GM19240 (cell line): ENCODE data around the gene AK1.

ENCODE experiments used
- DNase-seq: peaks from one replicate; pipeline ENCODE4 v3.0.0; 2011; ENCODE audit warnings: low spot score; ENCODE audit not compliant: insufficient read length

The AK1 gene, protein sequence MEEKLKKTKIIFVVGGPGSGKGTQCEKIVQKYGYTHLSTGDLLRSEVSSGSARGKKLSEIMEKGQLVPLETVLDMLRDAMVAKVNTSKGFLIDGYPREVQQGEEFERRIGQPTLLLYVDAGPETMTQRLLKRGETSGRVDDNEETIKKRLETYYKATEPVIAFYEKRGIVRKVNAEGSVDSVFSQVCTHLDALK

DNA sequence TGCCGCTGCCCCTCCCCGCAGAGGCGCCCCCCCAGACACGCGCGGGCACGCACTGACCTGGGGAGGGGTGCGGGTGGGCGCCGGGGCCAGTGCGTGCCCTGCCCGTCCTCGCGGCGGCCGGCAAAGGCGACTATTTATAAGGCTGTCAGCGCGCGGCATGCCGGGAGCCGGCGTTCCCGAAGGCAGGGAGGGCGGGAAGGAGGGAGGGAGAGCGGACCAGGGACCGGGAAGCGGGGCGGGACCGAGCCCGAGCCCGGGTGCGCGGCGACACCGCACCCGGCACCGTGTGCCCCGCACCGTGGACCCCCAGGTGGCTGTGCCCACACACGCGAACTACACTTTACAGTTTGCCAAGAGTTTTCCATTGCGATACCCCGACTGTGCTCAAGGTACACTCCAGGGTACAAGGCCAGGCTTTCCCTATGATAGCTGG, at the start of gene AK1:
AK1 (minus strand) TSS at position 110 of the 433 bp plus-strand sequence. CDS start 3,058 bp downstream, outside the sequence.
- no peak for DNase-seq

DNA sequence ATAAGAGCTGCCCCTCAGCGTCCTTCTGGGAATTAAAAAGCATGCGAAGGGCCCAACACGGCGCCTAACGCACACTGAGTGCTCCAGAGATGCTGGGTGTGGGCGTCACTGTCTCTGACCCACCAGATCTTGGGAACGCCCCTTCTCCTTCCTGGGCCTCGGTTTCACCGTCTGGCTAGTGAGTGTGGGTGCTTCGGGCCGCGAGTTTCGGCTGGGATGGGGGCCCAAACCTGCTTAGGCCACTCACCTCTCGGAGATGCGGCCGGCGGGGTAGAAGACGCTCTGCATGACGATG, 49.4 kb upstream of the AK1 start:
- DNase-seq: no peak

DNA sequence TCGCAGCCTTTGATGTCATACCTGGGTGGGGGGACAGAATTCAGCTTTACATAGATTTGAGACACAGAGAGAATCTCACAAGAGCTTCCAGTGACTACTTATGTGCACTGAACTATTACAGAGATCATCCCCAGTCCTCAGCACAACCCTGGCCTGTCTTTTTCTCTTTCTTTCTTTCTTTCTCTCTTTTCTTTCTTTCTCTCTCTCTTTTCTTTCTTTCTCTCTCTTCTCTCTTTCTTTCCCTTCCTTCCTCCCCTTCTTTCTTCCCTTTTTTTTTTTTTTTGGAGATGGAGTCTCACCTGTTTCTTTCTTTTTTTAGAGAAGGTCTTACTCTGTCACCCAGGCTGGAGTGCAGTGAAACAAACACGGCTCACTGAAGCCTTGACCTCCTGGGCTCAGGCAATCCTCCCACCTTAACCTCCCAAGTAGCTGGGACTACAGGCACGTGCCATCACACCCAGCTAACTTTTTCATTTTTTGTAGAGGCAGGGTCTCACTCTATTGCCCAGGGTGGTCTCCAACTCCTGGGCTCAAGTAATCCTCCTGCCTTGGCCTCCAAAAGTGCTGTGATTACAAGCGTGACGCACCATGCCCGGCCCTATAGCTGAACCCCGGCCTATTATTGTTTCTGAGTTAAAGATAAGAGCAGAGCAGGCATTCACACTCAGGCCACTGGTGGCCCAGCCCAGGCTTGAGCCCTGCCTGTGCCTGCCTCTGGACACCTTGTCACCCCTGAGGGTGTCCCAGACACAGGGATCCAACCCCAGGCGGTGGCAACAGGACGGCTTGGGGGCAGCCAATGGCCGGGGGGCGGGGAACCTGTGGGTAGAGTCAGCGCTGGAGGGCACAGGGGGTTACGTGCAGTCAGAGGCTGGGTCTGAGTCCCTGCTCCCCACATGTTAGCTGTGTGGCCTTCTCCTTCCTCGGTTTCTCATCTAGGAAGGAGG, 48.8 kb upstream of the AK1 start:
- no peak for DNase-seq

DNA sequence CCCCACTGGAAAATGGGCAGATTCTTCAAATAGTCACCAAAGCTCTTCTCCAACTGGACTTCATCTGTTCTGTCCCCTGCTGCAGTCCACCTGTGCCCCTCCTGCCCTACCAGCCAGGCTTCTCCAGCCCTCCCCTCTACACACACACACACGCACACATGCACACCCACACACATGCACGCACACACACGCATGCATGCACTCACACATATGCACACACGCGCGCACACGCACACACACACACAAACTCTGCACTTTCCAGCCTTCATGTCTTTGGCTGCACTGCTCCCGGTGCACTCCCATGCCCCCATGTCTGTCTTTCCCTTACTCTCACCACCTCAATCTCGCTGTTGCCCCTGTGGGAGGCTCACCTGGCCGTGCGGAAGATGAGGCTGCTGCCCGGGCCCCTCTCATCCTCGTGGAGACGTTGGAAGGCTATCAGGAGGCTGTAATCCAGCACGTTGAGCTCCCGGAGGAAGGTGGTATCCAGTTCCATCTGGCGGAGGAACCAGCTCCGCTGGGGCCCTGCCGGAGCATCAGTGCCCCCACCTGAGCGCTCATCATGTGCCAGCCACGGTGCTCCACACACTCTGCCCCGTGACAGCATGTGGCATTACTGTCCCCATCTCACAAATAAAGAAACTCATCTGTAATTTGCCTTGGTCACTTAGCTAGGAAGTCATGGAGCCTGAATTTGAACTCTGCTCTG, 47.4 kb upstream of the AK1 start:
- no peak for DNase-seq

DNA sequence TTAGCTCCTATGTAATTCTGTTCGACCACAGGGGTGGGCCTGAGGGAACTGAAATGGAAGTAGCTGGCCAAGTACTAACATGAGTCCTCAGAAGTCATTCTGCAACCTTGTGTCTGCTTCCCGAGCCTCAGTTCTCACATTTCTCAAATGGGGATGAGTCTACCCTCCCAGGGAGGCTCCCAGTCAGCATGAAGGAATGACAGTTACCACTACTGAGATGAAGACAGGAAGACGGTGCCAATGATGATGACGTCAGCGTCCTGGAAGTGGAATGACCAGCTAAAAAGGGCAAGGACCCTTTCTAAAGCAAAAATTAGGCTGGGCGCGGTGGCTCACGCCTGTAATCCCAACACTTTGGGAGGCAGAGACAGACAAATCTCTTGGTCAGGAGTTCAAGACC, 46.3 kb upstream of the AK1 start:
- no peak for DNase-seq

DNA sequence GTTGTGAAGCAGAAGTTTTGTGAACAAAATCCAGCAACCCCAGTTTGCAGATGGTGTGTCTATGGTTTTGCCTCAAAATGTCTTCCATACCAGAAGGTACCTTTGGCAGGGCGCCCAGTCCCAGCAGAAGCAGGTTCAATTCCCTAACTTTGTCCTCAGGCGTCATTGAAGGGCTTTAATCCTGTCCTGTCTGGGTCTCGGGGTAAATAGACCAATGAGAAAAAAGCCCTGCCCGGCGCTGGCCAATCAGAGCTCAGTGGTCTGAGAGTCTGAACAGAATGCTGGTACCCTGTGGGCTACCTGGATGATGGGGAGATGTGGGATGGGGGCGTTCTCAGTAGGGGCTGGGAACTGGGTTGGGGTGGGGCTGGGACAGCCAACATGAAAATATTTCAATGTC, 45.6 kb upstream of the AK1 start:
- no peak for DNase-seq

DNA sequence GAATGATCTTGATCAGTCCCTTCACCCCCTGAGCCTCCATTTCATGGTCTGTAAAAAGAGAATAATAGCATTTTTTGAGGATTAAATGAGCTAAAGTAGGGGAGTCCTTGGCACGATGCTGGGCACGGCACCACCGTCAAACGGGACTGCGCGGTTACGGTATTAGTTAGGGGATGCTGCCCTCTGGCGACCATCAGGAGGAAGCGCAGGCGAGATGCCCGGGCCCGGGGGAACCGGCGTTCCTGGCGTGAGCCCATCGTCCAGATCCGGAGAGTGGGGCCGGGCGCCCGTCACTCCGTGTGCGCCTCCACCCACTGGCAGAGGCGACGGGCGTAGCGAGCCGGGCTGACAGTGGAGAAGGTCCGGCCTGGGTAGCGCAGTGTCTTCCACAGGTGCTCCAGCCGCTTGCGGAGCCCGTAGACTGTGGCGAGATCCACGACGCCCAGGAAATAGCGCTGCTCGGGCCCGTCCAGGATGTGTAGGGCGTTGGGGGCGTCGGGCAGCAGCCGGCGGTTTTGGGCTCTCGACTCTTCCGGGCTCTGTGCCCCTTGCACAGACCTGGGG, 44.2 kb upstream of the AK1 start:
- peak; percentile 75 for DNase-seq

DNA sequence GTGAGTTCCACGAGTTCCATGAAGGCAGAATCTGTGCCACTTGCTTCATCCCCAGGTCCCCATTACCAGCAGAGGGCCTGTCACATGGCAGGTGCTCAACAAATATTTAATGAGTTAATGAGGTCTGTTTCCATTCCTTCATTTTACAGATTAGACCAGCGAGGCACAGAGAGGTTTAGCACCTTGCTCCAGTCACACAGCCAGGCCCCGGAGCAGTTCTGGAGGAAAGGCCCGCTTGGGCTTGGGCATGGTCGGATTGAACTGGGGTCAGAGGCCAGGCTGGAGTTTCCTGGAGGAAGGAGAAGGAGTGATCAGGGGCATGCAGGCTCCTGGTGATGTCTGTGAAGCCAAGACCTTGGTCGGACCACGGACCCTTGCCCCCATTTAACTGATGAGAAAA, 43.3 kb upstream of the AK1 start:
- DNase-seq: no peak

DNA sequence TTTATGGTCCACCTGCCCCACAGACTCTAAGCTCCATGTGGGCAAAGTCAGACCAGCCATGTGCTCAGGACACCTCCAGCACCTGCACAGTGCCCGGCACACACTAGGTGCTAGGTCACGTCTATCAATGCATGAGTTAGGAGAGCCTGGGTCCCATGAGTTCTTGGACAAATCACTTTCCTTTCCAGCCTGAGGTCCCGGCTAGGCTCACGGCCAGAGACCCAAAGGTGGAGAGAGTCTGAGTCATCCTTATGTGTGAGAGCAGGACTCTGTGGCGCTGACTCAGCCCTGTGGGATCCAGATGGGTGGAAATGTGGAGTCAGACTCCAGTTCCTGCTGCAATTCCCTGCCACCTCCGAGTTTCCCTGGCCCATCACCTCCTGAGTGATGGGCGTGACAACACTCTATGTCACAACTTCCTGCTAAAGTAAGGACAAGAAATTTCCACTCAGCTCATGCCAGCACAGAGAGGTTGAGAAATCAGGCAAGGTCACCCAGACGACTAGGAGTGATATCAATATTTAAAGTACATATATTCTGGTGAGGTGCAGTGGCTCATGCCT, 41.9 kb upstream of the AK1 start:
- no peak for DNase-seq

DNA sequence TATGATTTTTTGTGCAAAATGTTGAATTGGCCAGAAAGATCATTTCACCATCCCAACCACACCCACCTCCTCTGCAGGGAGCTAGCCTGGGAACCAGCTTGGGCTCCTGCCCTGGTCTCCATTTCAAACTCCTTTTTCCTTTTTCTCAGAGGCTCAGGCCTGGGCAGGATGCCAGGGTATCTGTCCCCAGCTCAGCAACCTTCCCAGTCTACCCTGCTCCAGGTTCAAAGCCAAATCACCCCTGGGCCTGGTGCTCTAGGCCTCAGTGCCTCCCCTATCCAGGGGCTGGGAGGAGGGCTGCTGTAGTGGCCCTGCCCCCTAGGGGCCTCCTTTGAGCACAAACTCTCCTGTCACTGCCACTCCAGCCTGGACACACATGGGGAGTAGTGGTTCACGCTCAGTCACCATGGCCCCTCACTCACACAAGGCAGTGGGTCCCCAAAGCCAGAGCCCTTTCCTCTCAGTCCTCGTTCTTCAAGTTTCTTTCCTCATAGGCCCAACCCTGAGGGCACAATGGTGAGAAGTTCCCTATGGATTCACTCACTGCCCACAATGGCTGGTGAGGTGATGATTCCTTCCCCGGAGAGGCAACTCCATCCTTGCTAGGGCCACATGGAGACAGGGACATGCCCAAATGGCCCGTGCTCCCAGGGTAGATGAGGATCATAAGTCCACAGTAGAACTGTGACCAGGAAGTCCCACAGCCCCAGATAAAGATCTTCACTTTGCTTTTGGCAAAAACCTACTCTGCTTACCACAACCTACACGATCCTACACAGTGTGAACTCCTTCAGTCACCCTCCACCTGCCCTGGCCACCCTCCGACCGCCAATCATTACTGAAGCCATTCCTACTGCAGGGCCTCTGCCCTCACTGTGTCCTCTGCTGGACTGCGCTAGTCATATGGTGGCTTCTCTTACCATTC, 41.0 kb upstream of the AK1 start:
- no peak for DNase-seq

DNA sequence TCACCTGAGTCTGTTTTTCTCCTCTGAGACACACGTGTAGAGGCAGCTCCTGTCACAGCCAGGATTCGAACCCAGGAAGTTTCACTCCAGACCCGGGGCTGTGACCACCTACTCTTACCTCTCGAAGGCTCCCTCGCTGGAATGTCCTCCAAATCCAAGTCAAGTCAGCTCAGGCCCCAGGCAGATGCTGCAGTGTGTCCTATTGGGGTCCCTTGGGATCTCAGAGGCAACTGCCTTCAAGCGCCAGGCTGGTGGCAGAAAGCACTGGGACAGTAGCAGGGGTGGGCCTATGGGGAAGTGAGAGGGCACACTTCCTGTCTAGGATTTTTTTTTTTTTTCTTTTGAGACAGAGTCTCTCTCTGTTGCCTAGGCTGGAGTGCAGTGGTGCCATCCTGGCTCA, 40.1 kb upstream of the AK1 start:
- no peak for DNase-seq

DNA sequence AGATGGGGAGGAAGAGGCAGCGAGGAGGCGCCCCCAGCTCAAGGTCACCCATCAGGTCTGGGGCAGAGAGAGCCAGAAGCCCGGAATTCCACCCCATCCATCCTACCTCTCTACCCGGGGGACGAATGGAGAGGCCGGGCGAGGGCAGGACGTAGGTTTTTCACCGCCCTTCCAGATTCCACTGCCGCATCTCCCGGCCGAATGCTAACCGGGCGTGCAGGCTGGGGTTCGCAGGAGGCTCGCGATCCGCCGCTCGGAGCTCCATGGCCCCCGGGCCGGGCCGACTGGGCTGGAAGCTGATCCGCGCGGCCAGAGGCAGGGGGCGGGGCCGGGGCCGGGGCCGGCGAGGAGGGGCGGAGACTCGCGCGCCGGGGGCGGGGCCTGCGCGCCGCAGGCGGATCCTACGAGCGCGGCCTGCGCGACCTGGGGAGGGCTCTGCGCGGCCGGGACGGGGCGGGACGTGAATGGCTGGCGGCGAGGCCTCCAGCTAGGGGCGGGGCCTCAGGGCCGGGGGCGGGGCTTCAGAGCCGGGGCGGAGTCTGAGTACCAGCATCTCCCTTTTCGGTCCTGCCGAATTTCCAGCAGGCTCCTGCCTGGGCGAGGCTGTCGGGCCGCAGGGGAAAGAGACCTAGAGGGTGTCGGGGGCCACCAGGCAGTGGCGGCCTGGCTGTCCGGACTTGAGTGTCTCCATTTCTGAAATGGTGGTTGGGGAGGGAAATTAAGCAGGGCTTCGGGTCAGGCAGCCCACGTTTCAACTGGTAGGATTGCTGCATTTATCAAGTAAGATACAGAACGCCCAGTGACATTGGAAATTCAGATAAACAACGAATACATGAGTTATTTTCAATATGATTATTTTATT, 39.5 kb upstream of the AK1 start, which contains the start of gene ST6GALNAC4:
ST6GALNAC4 (minus strand) TSS at position 322 of the 862 bp plus-strand sequence. CDS start 622 bp downstream, outside the sequence.
- DNase-seq: peak; percentile 86

DNA sequence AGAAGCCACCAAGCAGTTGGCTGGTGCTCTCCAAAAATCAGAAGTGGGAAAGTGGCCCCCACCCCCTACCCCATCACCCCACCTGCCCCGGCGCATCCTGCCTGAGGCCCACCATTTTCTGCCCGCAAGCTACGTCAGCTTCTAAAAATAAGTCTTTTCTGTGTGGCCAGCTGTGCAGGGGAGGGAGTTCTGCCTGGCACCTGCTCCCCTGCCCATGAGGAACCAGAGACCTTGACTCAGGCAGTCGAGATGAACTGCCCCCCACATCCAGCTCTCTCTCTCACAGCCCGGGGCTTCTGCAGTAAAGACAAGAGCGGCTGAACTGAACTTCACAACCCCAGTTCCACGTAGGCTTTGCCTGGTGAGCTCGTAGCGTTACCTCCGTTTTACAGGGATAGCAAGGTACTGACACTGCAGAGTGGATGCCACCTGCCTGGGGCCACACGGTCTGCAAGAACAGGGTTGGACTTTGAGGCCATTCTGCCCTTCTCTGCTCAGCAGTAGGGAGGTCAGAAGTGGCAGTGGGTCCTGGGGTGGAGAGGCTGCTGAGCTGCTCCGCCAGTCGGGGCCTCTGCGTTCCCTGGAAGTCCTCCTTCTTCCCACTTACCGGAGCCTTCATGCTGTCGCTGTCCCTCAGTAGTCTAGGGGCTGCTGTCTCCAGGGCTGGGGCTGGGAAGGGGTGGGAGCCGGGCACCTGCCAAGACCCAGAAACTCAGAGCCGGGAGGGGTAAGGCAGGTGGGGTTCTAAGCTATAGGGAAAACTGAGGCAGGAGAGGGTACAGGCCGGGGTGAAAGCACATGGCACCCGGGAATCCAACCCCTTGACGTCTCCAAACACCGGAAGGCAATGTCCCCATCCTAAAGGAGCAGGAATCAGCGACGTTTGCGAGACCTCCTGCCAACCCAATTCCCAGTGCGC, 38.6 kb upstream of the AK1 start:
- no peak for DNase-seq

DNA sequence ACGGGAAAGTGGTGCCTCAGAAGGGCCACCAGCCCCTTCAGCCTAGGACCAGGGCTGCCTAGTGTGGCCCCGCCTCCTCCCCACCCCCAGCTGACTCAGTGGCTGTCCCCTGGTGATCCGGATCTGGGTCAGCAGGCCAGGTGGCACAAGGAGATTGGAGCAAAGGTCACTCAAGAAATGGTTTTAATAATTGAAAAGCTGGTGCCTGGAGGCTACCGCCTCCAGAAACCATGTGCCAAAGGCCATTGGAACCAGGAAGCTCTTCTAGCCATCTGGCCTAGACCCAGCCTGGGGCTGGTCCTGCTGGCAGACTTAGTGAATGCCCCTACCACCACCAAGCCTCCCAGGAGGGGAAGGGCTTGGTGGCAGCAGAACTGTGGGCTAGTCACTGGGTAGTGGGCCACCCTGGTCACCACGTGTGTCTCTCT, 37.9 kb upstream of the AK1 start:
- DNase-seq: no peak

DNA sequence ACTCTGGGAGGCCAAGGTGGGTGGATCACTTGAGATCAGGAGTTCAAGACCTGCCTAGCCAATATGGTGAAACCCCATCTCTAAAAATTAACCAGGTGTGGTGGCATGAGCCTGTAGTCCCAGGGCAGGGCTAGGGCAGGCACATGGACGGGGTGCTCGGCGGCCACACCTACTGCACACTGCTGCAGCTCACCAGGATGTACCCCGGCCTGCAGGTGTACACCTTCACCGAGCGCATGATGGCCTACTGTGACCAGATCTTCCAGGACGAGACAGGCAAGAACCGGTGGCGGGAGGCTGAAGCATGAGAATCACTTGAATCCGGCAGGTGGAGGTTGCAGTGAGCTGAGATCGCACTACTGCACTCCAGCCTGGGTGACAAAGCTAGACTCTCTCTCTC, 36.2 kb upstream of the AK1 start:
- DNase-seq: no peak

DNA sequence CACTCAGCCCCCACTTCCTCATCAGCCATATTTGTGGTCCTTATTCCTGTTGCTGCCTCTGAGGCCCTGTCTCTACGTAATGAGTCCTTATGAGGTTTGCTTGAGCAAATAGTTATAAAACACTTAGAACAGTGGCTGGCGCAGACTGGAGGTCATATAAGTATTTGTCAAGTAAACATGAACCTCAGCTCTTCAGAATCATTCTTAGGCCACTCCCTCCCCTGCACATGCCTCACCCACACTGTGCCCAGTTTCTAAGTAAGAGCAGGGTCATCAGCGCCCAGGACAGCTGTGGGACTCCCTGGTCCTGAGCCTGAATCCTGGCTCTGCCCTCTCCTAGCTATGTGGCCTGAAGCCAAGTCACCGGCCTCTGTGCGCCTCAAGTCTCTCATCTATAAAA, 35.4 kb upstream of the AK1 start:
- no peak for DNase-seq

DNA sequence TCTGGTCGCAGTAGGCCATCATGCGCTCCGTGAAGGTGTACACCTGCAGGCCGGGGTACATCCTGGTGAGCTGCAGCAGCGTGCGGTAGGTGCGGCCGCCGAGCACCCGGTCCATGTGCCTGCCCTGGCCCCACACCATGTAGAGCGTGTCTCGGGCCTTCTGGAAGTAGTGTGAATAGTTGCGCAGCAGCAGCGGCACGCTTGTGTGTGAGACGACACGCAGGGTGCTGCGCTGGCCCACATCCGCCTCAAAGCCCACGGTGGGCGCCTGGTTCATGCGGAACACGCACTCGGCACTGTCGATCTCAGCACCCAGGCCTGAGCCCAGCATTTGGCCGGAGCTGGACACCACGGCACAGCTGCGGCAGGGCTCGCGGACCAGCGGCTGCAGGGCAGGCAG, 34.8 kb upstream of the AK1 start:
- no peak for DNase-seq

DNA sequence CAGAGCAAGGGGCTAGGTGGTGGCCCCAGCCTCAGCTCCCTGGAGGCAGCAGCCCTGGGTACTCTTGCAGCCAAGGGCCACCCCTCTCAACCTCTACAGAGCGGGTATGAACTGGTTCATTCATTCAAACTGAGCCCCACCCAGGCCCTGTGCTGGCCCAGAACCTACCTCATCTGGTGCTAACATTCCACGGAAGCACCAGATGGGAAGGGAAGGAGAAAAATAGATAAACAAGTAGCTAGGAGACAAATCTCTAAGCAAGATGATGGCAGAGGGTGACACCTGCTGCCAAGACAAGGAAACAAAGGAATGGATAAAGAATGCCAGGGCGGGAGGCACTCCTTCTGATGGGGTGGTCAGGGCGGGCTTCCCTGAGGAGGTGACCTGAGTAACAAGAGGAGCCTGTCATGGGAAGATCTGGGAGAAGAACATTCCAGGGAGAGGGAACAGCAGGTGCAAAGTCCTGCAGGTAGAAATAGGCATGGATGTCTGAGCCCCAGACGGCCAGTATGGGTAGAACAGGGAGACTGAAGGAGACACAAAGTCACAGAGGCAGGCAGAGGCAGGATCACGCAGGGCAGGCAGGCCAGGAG, 33.2 kb upstream of the AK1 start:
- no peak for DNase-seq
